ENCODE data around the gene CYYR1.
"Not testable (repeated sequence)": the region's sequence is repeated elsewhere in the genome, so short reads cannot be mapped to it uniquely, and the experiment has no call there.

The CYYR1 gene

DNA sequence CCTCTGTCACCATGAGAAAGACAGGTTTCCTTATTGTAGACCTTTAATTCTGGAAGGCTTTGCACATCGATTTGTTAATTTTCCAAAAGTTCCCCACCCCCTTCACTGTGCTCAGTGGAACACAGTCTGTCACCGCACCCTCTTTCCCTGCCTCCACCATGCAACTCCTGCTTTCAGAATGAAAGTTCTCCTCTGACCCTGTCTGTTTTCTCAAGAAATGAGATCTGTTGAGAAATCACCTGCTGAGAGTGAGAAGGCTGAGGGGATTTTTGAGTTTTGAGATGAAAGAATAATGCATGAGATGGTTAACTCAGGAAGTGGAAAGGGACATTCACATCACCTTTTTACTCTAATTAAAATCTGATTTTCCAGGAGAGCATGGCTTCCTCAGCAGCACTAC is 99.6 kb downstream of the CYYR1 start:
- Histone ChIP-seq H3K27ac (no peak overlapping the region), H3K4me3 (no peak overlapping the region)
- no peak for DNase-seq (ENCODE audit: low spot score)
- TF ChIP-seq, protein P1, sequence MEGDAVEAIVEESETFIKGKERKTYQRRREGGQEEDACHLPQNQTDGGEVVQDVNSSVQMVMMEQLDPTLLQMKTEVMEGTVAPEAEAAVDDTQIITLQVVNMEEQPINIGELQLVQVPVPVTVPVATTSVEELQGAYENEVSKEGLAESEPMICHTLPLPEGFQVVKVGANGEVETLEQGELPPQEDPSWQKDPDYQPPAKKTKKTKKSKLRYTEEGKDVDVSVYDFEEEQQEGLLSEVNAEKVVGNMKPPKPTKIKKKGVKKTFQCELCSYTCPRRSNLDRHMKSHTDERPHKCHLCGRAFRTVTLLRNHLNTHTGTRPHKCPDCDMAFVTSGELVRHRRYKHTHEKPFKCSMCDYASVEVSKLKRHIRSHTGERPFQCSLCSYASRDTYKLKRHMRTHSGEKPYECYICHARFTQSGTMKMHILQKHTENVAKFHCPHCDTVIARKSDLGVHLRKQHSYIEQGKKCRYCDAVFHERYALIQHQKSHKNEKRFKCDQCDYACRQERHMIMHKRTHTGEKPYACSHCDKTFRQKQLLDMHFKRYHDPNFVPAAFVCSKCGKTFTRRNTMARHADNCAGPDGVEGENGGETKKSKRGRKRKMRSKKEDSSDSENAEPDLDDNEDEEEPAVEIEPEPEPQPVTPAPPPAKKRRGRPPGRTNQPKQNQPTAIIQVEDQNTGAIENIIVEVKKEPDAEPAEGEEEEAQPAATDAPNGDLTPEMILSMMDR (IDR thresholded peaks at IDR 0.05) = no peak

DNA sequence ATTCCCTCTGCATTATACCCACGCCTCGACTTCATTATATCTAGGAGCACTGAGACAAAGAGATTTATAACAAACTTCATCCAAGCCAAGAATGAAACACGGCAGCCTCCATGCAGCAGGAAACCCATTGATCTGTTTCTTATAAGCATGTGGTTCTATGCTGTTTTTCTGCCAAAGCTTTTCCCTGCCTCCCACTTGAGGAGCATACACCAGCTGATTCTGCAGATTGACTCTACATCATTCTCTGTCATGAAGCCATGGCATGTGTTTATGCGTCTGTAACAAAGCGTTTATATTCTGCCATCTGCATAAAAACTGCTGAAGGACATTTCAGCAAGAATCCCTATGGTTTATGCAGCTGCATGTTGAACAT is 102.0 kb downstream of the CYYR1 start:
- TF ChIP-seq, protein P1 (IDR thresholded peaks at IDR 0.05) = no peak
- Histone ChIP-seq H3K4me3 (no peak overlapping the region), H3K27ac (no peak overlapping the region)
- no peak for DNase-seq (ENCODE audit: low spot score)

DNA sequence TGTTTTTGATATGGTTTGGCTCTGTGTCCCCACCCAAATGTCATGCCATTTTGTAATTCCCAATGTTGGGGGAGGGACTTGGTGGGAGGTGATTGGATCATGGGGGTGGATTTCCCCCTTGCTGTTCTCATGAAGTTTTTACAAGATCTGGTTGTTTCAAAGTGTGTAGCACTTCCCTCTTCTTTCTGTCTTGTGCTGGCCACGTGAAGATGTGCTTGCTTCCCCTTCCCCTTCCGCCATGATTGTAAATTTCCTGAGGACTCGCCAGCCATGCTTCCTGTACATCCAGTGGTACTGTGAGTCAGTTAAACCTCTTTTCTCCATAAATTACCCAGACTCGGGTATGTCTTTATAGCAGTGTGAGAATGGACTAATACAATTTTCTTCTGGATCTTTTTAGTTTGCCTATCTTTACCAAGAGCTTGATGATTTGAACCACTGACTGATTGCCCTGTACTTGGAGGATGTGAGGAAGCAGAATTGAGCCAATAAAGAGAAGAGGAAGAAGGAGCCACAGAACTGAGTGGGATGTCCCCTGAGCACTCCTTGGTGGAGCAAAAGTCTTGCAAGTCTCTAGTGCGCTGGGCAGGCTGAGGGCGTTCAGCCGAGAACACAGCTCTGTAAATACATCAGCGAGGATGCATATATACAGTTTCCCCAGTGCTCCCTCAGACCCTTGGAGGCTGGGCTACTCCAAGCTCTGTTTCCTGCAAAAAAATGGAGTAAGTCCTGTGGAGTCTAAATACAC is 102.6 kb downstream of the CYYR1 start:
- no peak for DNase-seq (ENCODE audit: low spot score)
- no peak overlapping the region for H3K27ac ChIP-seq
- H3K4me3 ChIP-seq = no peak overlapping the region
- TF ChIP-seq, protein P1 (IDR thresholded peaks at IDR 0.05) = no peak

DNA sequence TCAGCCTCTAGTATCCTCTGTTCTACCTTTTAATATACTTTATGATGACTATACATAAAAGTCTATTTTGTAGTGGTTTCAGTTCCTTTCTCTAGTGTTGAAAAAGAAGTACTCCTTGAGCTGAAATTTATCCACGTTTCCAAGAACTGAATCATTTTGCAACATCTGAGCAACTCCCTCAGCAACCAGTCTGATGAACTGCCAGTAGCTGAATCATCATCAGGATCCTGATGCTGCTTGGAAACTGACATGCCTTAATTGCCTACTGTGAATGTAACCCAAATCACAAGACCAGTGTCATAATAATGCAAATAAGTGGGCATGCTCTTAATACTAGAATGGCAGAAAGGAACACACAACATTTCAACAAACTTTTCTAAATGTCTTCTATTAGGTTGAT is 103.3 kb downstream of the CYYR1 start:
- TF ChIP-seq, protein P1 (IDR thresholded peaks at IDR 0.05) = no peak
- Histone ChIP-seq H3K4me3 (no peak overlapping the region), H3K27ac (no peak overlapping the region)
- DNase-seq (ENCODE audit: low spot score) = no peak

DNA sequence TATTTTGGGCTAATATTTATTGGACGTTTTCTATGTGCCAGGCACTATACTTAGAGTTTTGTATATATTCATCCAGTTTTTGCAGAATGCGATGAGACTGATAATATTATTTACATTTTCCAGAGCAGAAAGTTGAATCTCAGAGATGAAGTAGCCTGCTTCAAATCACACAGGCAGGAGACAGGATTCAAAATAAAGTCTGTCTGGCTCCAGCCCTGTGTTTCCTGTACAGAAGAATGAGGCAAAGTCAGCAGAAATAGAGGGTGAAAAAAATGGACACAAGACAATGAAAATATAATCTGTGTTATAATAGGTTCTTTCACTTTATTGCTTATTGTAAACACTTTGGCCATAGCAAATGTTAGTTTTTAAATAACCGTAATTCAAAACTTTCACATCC is 107.2 kb downstream of the CYYR1 start:
- no peak for DNase-seq (ENCODE audit: low spot score)
- H3K4me3 ChIP-seq = no peak overlapping the region
- TF ChIP-seq, protein P1 (IDR thresholded peaks at IDR 0.05) = no peak
- H3K27ac ChIP-seq = no peak overlapping the region

DNA sequence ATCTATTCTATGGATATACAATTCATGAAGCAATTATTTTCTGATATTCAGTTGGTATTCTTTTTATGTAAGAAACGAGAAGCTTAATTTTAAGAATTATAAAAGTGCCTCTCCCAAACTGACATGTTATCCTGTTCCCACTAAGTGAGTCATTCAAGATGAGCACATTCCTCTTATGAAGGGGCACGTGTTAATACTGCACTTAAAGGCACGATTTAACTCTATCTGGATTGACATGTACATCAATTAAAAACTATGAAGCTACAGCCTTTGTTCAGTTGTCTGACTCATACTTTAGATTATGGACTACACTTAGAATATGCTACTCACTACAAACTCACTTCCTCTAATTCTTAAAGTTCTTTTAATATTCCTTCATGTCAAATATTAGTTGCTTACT is 111.6 kb downstream of the CYYR1 start:
- Histone ChIP-seq H3K4me3 (no peak overlapping the region), H3K27ac (no peak overlapping the region)
- DNase-seq (ENCODE audit: low spot score) = no peak
- TF ChIP-seq, protein P1 (IDR thresholded peaks at IDR 0.05) = no peak

DNA sequence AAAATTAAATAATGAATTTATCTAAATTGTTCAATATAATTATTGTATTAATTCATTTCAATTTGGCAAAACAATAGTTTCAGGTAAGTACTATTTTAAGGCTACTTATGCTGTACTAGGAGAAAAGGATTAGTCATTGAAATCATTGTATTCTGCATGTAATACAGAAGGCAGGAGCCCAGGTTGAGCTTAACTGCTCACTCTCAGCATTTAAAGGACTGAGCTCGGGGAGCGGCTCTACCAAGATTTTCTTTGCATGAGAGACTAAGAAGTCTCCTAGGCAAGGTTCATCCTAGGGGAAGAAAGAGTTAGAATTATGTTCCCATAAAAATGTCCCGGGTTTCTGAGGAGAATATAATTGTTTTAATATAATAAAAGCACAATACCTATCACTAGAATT is 112.5 kb downstream of the CYYR1 start:
- Histone ChIP-seq H3K4me3 (no peak overlapping the region), H3K27ac (no peak overlapping the region)
- TF ChIP-seq, protein P1 (IDR thresholded peaks at IDR 0.05) = no peak
- DNase-seq (ENCODE audit: low spot score) = no peak

DNA sequence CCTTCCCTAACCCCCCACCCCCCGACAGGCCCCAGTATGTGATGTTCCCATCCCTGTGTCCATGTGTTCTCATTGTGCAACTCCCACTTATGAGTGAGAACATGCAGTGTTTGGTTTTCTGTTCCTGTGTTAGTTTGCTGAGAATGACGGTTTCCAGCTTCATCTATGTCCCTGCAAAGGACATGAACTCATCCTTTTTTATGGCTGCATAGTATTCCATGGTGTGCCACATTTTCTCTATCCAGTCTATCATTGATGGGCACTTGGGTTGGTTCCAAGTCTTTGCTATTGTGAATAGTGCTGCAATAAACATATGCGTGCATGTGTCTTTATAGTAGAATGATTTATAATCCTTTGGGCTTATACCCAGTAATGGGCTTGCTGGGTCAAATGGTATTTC is 114.2 kb downstream of the CYYR1 start:
- DNase-seq (ENCODE audit: low spot score); H3K4me3 ChIP-seq; H3K27ac ChIP-seq: not testable (repeated sequence)
